ENCODE data around the gene SNRPD1. TPM values are rescaled to one million over a fixed set of nuclear protein-coding genes. Genes with fewer than 3 reads are reported as not detected.
"Not testable (repeated sequence)": the region's sequence is repeated elsewhere in the genome, so short reads cannot be mapped to it uniquely, and the experiment has no call there.

The SNRPD1 gene
- total RNA-seq, 4 donors from 2014 or later: 6.8 to 8.7 (median 7.3) TPM

GRCh38 chr18:21629089-21629832 lies 17.1 kb downstream of the SNRPD1 start:
- no peak for ATAC-seq
- no peak for TF ChIP-seq POLR2AphosphoS5 (IDR thresholded peaks at IDR 0.05)
- no peak for TF ChIP-seq CTCF (IDR thresholded peaks at IDR 0.05)
- TF ChIP-seq POLR2A (IDR thresholded peaks at IDR 0.05): no peak
- no peak for TF ChIP-seq EP300 (IDR thresholded peaks at IDR 0.05)

GRCh38 chr18:21632393-21632792 lies 20.3 kb downstream of the SNRPD1 start:
- WGBS, 2 donors (ENCODE audit: low coverage in 1 of 2): 100% methylated on average over 1 of the region's 1 CpG; no CpG with 5 or more reads in 1 of the 2 donors

More at GRCh38 chr18:21629089-21629832, 17.1 kb downstream of the SNRPD1 start:
- no peaks in the 10 kb centered on the region for H3K4me1 ChIP-seq
- no peaks in the 10 kb centered on the region for H3K27me3 ChIP-seq
- no peak overlapping the region for H3K4me3 ChIP-seq
- peaks cover 0 to 91% of the 10 kb centered on the region in 2 donors for H3K36me3 ChIP-seq
- no peak overlapping the region for H3K27ac ChIP-seq
- no peaks in the 10 kb centered on the region for H3K9me3 ChIP-seq
- 65 to 75% methylated on average over 9 of the region's 9 CpGs for WGBS, 2 donors (ENCODE audit: low coverage in 1 of 2)

GRCh38 chr18:21634588-21635199 lies 22.6 kb downstream of the SNRPD1 start:
- Histone ChIP-seq H3K36me3 (peaks cover 0 to 44% of the 10 kb centered on the region in 2 donors), H3K27me3 (no peaks in the 10 kb centered on the region), H3K9me3 (no peaks in the 10 kb centered on the region), H3K4me3 (no peak overlapping the region), H3K4me1 (no peaks in the 10 kb centered on the region), H3K27ac (no peak overlapping the region)
- ATAC-seq: no peak
- TF ChIP-seq POLR2AphosphoS5 (IDR thresholded peaks at IDR 0.05) (no peak), EP300 (IDR thresholded peaks at IDR 0.05) (no peak), CTCF (IDR thresholded peaks at IDR 0.05) (no peak)
- 83 to 95% methylated on average over 4 of the region's 4 CpGs for WGBS, 2 donors (ENCODE audit: low coverage in 1 of 2)

More at GRCh38 chr18:21632393-21632792, 20.3 kb downstream of the SNRPD1 start:
- no peak overlapping the region for H3K27ac ChIP-seq
- no peak for TF ChIP-seq CTCF (IDR thresholded peaks at IDR 0.05)
- ATAC-seq: no peak
- H3K4me3 ChIP-seq: no peak overlapping the region
- no peaks in the 10 kb centered on the region for H3K4me1 ChIP-seq
- H3K9me3 ChIP-seq: no peaks in the 10 kb centered on the region
- no peaks in the 10 kb centered on the region for H3K27me3 ChIP-seq
- H3K36me3 ChIP-seq: peaks cover 0 to 67% of the 10 kb centered on the region in 2 donors

GRCh38 chr18:21636769-21637168 lies 24.7 kb downstream of the SNRPD1 start:
- no peak overlapping the region for H3K27ac ChIP-seq
- H3K4me3 ChIP-seq: no peak overlapping the region
- TF ChIP-seq CTCF (IDR thresholded peaks at IDR 0.05): no peak
- TF ChIP-seq POLR2A (IDR thresholded peaks at IDR 0.05): no peak
- no peaks in the 10 kb centered on the region for H3K27me3 ChIP-seq
- no peaks in the 10 kb centered on the region for H3K9me3 ChIP-seq
- 87% methylated on average over 11 of the region's 13 CpGs; no CpG with 5 or more reads in 1 of the 2 donors for WGBS, 2 donors (ENCODE audit: low coverage in 1 of 2)
- H3K36me3 ChIP-seq: peaks cover 0 to 23% of the 10 kb centered on the region in 2 donors
- no peak for ATAC-seq
- no peaks in the 10 kb centered on the region for H3K4me1 ChIP-seq

GRCh38 chr18:21638822-21639221 lies 26.7 kb downstream of the SNRPD1 start:
- no peaks in the 10 kb centered on the region for H3K27me3 ChIP-seq
- peaks cover 0 to 9% of the 10 kb centered on the region in 2 donors for H3K36me3 ChIP-seq
- H3K27ac ChIP-seq: no peak overlapping the region
- H3K4me3 ChIP-seq: no peak overlapping the region
- no peak for ATAC-seq
- WGBS, 2 donors (ENCODE audit: low coverage in 1 of 2): 90 to 94% methylated on average over 2 to 3 of the region's 3 CpGs
- no peaks in the 10 kb centered on the region for H3K4me1 ChIP-seq
- TF ChIP-seq POLR2AphosphoS5 (IDR thresholded peaks at IDR 0.05) (no peak), POLR2A (IDR thresholded peaks at IDR 0.05) (no peak), CTCF (IDR thresholded peaks at IDR 0.05) (no peak), EP300 (IDR thresholded peaks at IDR 0.05) (no peak)
- no peaks in the 10 kb centered on the region for H3K9me3 ChIP-seq

GRCh38 chr18:21640375-21640774 lies 28.3 kb downstream of the SNRPD1 start:
- not testable (repeated sequence) for H3K27me3 ChIP-seq, H3K27ac ChIP-seq, H3K4me3 ChIP-seq, ATAC-seq, H3K9me3 ChIP-seq, H3K4me1 ChIP-seq, H3K36me3 ChIP-seq
- WGBS, 2 donors (ENCODE audit: low coverage in 1 of 2): 83 to 100% methylated on average over 1 to 3 of the region's 5 CpGs

Measured in gastroesophageal sphincter (tissue), 4 donors.